ENCODE measurements around the gene PCSK1.
A peak's percentile ranks its signal among the peaks of the same experiment; 100 is the strongest.

The PCSK1 gene

GRCh38 chr5:96433066-96433447 lies at the start of gene PCSK1:
TSS of gene PCSK1 (minus strand) at chr5:96433248. CDS start at chr5:96433042, 206 bp downstream.
- DNase-seq (ENCODE audit: low spot score) = no peak

- DNase-seq (ENCODE audit: low spot score) = no peak
Measured at GRCh38 chr5:96481867-96482266, 48.8 kb upstream of the PCSK1 start.

- DNase-seq (ENCODE audit: low spot score) = no peak
Measured at GRCh38 chr5:96481009-96481786, 48.1 kb upstream of the PCSK1 start.

- DNase-seq (ENCODE audit: low spot score) = no peak
Measured at GRCh38 chr5:96478983-96479382, 45.9 kb upstream of the PCSK1 start.

- no peak for DNase-seq (ENCODE audit: low spot score)
Measured at GRCh38 chr5:96476654-96477053, 43.6 kb upstream of the PCSK1 start.

- DNase-seq (ENCODE audit: low spot score) = no peak
Measured at GRCh38 chr5:96474073-96474472, 41.0 kb upstream of the PCSK1 start.

GRCh38 chr5:96473155-96473554 lies 40.1 kb upstream of the PCSK1 start:
- DNase-seq (ENCODE audit: low spot score) = no peak

GRCh38 chr5:96470785-96471184 lies 37.7 kb upstream of the PCSK1 start:
- DNase-seq (ENCODE audit: low spot score) = no peak

GRCh38 chr5:96468956-96469355 lies 35.9 kb upstream of the PCSK1 start:
- no peak for DNase-seq (ENCODE audit: low spot score)

- DNase-seq (ENCODE audit: low spot score) = no peak
Measured at GRCh38 chr5:96463091-96463490, 30.0 kb upstream of the PCSK1 start.

GRCh38 chr5:96459313-96460121 lies 26.5 kb upstream of the PCSK1 start:
- no peak for DNase-seq (ENCODE audit: low spot score)

GRCh38 chr5:96458176-96458575 lies 25.1 kb upstream of the PCSK1 start:
- no peak for DNase-seq (ENCODE audit: low spot score)

- DNase-seq (ENCODE audit: low spot score) = no peak
Measured at GRCh38 chr5:96455789-96456188, 22.7 kb upstream of the PCSK1 start.

- DNase-seq (ENCODE audit: low spot score) = no peak
Measured at GRCh38 chr5:96453394-96453793, 20.3 kb upstream of the PCSK1 start.

GRCh38 chr5:96447949-96448348 lies 14.9 kb upstream of the PCSK1 start:
- no peak for DNase-seq (ENCODE audit: low spot score)

- no peak for DNase-seq (ENCODE audit: low spot score)
Measured at GRCh38 chr5:96440185-96440538, 7.1 kb upstream of the PCSK1 start.

- no peak for DNase-seq (ENCODE audit: low spot score)
Measured at GRCh38 chr5:96439477-96440184, 6.6 kb upstream of the PCSK1 start.

GRCh38 chr5:96434201-96434645 lies 1.2 kb upstream of the PCSK1 start:
- peak; percentile 51 for DNase-seq (ENCODE audit: low spot score)

- no peak for DNase-seq (ENCODE audit: low spot score)
Measured at GRCh38 chr5:96432216-96433065, 607 bp downstream of the PCSK1 start.

GRCh38 chr5:96431376-96432187 lies 1.5 kb downstream of the PCSK1 start:
- DNase-seq (ENCODE audit: low spot score) = no peak

GRCh38 chr5:96427824-96428223 lies 5.2 kb downstream of the PCSK1 start:
- peak; percentile 19 for DNase-seq (ENCODE audit: low spot score)
